ENCODE results near the gene DUSP19. TPM values are rescaled to one million over a fixed set of nuclear protein-coding genes. Genes with fewer than 3 reads are reported as not detected.
"Not testable (repeated sequence)": the region's sequence is repeated elsewhere in the genome, so short reads cannot be mapped to it uniquely, and the experiment has no call there.

Gene DUSP19
- total RNA-seq, 2 experiments from 2014 or later = 1.8 to 2.1 TPM

DNA sequence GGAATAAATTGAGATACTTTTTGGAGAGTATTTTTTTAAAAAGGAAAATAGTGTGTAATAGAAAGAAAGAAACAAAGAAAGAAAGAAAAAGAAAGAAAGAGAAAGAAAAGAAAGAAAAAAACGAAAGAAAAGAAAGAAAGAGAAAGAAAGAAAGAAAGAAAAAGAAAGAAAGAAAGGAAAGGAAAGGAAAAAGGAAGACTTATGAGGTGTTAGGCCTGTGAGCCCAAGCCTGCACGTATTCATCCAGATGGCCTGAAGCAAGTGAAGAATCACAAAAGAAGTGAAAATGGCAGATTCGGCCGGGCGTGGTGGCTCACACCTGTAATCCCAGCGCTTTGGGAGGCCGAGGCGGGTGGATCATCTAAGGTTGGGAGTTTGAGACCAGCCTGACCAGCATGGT, 35.0 kb upstream of the DUSP19 start:
- H3K36me3 Mint-ChIP-seq; CTCF ChIA-PET; ATAC-seq; DNase-seq; H3K4me1 Mint-ChIP-seq; H3K4me3 Mint-ChIP-seq; H3K27ac Mint-ChIP-seq; H3K9me3 Mint-ChIP-seq (ENCODE audit: low read depth): not testable (repeated sequence)
- H3K27me3 Mint-ChIP-seq = peaks cover 66% of the 10 kb centered on the region

DNA sequence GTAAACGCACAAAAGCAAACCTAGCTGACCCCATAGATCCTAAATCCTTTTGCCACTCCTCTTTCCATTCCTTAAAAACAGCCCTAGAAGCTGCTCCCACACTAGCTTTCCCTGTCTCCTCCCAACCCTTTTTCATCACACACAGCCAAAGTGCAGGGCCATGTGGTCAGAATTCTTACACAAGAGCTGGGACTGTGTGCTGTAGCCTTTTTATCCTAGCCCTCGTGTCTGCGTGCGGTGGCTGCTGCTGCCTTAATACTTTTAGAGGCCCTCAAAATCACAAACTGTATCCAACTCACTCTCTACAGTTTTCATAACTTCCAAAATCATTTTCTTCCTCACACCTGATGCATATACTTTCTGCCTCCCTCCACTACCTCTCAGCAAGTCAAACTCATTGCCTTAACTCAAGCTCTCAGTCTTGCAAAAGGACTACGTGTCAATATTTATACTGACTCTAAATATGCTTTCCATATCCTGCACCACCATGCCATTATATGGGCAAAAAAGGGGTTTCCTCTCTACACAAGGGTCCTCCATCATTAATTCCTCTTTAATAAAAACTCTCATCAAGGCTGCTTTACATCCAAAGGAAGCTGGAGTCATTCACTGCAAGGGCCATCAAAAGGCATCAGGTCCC, 30.9 kb upstream of the DUSP19 start:
- peaks cover 40% of the 10 kb centered on the region for H3K27me3 Mint-ChIP-seq
- DNase-seq; H3K27ac Mint-ChIP-seq; ATAC-seq; H3K4me1 Mint-ChIP-seq; H3K9me3 Mint-ChIP-seq (ENCODE audit: low read depth); H3K4me3 Mint-ChIP-seq; CTCF ChIA-PET; H3K36me3 Mint-ChIP-seq: not testable (repeated sequence)

DNA sequence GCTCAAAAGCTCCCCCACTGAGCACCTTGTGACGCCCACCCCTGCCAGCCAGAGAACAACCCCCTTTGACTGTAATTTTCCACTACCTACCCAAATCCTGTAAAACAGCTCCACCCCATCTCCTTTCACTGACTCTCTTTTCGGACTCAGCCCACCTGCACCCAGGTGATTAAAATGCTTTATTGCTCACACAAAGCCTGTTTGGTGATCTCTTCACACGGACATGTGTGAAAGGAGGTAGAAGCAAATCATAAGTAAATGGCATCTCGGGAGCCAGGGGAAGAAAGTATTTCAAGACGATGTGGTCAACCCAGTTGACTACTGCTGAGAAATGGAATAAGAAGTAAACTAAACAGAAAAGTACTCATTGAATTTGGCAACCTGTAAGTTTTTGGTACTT, 29.1 kb upstream of the DUSP19 start:
- peaks cover 40% of the 10 kb centered on the region for H3K27me3 Mint-ChIP-seq

DNA sequence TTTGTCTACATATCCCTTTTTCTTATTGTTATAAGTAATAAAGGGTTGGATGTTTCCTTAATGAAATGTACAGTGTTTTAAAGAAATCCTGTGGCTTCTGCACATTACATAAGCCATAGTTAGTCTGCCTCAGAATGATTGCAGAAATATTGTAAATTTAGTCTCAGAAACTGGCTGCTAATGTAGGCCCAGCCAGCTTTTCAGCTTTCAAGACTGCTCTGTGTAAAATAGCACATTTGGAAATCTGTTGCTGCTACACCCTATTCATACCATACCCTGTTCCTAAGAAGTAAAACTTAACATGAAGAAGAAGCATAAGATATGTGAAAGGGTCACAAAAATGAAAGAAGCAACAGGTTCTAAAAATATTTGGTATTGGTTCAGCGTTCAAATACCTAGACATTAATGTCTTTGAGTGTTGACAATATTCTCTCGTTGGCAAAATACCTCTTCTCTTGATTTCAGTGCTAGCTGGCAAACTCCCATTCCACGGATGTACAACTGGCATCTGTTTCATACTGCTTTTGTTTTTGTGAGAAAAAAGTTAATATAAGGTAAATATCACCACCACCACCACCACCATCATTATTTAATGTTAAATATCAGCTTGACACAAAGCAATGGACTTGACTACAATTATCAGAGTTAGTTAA, 21.1 kb upstream of the DUSP19 start:
- Mint-ChIP-seq H3K36me3 (no peaks in the 10 kb centered on the region), H3K9me3 (ENCODE audit: low read depth) (no peaks in the 10 kb centered on the region), H3K27ac (no peak overlapping the region), H3K4me1 (peaks cover 5% of the 10 kb centered on the region), H3K27me3 (peaks cover 21% of the 10 kb centered on the region), H3K4me3 (no peak overlapping the region)
- CTCF ChIA-PET = no interaction called here
- ATAC-seq (no peak), DNase-seq (no peak)

More for the DNA sequence above, 29.1 kb upstream of the DUSP19 start:
- H3K36me3 Mint-ChIP-seq = no peaks in the 10 kb centered on the region
- CTCF ChIA-PET = no interaction called here
- H3K4me3 Mint-ChIP-seq = no peak overlapping the region
- no peaks in the 10 kb centered on the region for H3K9me3 Mint-ChIP-seq (ENCODE audit: low read depth)
- H3K4me1 Mint-ChIP-seq = no peaks in the 10 kb centered on the region
- DNase-seq (no peak), ATAC-seq (no peak)
- no peak overlapping the region for H3K27ac Mint-ChIP-seq

DNA sequence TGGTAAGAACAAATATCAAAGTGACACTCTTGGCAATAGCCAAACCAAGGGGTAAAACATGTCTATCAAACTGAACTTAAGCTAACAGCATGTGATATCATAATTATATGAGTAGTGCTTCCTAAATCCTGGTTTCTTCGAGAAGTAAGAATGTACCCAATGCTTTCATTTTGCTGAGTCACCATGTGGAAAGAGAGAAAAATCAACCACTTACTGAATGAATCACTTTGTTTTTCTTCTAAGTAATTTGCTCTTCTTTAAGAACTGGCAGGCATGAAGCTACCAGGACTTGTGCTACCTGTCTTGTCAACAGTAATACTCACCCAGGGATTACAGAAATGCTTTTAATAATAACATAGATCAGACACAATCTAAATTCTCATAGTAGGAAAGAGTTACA, 19.0 kb upstream of the DUSP19 start:
- CTCF ChIA-PET = no interaction called here
- Mint-ChIP-seq H3K4me3 (no peak overlapping the region), H3K27ac (no peak overlapping the region), H3K9me3 (ENCODE audit: low read depth) (no peaks in the 10 kb centered on the region), H3K27me3 (peaks cover 18% of the 10 kb centered on the region), H3K4me1 (peaks cover 5% of the 10 kb centered on the region), H3K36me3 (no peaks in the 10 kb centered on the region)
- no peak for ATAC-seq
- no peak for DNase-seq

DNA sequence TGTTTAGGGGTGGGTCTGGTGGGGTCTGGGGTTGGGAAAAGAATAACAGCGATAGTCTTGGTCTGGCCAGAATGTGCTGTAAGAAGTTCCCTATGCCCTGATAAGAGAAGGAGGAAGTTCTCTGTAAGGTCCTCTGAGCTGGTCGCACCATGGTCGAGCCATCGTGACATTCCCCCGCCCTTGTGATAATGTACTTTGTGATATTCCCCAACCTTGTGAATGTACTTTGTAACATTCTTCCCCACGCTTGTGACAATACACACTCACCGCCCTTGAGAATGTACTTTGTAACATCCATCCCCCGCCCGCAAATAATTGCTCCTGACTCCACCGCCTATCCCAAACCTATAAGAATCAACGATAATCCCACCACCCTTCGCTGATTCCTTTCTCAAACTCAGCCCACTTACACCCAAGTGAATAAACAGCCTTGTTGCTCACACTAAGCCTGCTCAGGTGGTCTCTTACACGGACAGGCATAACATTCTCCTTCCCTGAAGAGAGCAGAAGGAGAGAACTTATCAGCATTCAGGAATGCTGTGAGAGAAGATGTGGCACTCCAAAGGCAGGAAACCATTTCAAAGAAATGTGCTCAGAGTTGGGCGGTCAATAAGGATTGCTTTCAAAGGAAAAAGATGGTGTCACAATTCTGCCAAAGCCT, 17.8 kb upstream of the DUSP19 start:
- Mint-ChIP-seq H3K4me1 (peaks cover 5% of the 10 kb centered on the region), H3K27me3 (peaks cover 17% of the 10 kb centered on the region), H3K9me3 (ENCODE audit: low read depth) (no peaks in the 10 kb centered on the region)

DNA sequence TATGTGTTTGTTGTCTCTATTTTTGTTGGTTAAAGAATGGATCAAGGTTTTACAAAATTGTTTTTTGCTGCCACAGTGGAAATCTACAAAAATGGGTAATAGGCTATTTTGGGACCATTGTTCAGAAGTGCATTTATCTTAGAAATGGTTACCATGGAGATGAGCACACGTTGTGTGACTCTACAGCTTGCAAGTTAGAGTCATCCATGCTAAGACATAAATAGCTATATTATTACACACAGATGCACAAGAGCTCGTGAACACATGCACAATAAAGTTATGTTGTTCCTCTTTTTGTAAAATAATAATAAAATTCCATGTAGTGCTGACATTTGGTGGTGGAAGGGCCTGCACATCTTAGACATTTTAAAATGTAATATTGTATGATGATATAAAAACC, 15.5 kb upstream of the DUSP19 start:
- Mint-ChIP-seq H3K4me1 (peaks cover 5% of the 10 kb centered on the region), H3K36me3 (no peaks in the 10 kb centered on the region), H3K9me3 (ENCODE audit: low read depth) (no peaks in the 10 kb centered on the region), H3K27me3 (peaks cover 21% of the 10 kb centered on the region), H3K4me3 (no peak overlapping the region), H3K27ac (no peak overlapping the region)
- no peak for ATAC-seq
- CTCF ChIA-PET = no interaction called here
- DNase-seq = no peak

More for the DNA sequence above, 17.8 kb upstream of the DUSP19 start:
- Mint-ChIP-seq H3K4me3 (no peak overlapping the region), H3K27ac (no peak overlapping the region), H3K36me3 (no peaks in the 10 kb centered on the region)
- CTCF ChIA-PET = no interaction called here
- DNase-seq (no peak), ATAC-seq (no peak)

DNA sequence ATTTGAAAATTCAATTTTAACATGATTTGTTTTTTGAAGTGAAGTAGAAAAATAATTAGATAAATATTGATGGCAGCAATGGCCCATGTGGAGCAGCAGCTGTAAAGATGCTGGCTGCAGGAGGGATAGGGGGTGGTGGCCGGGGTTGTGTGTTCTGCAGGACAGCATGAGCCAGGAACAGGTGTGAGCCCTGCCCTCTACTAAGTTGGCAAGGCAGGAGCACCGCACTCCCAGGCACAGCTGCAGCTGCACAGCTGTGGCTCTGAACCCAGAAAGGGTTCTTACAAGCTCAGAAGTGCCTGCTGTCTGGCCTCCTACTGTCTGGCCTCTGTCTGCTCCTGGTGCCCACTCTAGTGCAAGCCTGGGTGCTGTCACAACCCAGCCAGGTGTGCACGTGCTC, 10.0 kb upstream of the DUSP19 start:
- CTCF ChIA-PET = no interaction called here
- ATAC-seq = no peak
- Mint-ChIP-seq H3K27me3 (peaks cover 15% of the 10 kb centered on the region), H3K4me1 (no peaks in the 10 kb centered on the region), H3K27ac (no peak overlapping the region), H3K4me3 (no peak overlapping the region), H3K9me3 (ENCODE audit: low read depth) (no peaks in the 10 kb centered on the region), H3K36me3 (no peaks in the 10 kb centered on the region)
- no peak for DNase-seq

DNA sequence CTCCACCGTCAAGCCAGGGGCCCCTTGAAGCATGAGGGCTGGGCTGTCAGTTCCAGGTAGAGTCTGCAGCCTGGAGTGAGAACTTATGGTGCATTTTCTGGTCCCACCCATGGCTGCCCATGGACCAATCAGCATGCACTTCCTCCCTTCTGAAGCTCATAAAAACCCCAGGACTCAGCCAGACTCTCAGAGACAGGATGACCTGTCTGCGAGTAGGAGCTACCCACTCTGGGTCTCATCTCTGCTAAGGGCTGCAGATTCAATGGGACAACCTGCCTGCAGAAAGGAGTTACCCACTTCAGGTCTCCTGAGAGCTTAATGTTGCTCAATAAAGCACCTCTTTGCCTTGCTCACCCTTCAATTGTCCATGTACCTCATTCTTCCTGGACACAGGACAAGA, 9.4 kb upstream of the DUSP19 start:
- ATAC-seq = no peak

DNA sequence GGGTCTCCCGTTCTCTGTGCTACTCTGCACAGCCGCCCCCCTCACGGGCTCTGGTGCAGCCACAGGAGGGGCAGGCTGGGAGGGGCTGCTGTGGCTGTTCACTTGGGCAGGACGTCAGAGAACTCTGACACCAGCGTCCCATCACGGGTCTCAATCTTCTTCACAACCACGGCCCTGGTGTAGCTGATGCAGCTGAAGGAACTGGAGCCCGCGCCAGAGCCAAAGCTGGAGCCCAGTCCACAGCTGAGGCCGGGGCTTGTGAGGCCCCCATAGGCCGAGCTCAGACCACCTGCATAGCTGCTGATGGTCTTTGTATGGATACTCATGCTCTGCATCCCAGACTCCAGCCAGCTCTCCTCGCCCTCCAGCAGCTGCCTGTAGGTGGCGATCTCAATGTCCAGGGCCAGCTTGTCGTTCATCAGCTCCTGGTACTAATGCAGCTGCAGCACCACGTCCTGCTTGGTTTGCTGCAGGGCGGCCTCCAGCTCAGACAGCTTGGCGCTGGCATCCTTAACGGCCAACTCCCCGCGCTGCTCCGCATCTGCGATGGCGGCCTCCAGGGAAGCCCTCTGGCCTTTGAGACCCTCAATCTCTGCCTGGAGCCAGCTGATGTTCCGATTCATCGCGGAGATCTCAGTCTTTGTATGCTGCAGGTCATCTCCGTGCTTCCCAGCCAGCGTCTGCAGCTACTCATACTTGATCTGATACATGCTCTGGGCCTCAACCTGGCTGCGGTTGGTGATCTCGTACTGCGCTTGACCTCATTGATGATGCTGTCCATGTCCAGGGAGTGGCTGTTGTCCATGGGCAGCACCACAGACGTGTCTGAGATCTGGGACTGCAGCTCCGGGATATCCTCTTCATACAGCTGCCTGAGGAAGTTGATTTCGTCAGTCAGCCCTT, 7.4 kb upstream of the DUSP19 start:
- H3K9me3 Mint-ChIP-seq (ENCODE audit: low read depth) = no peaks in the 10 kb centered on the region
- H3K4me1 Mint-ChIP-seq = no peaks in the 10 kb centered on the region
- no peak overlapping the region for H3K27ac Mint-ChIP-seq
- CTCF ChIA-PET = no interaction called here
- H3K27me3 Mint-ChIP-seq = peaks cover 8% of the 10 kb centered on the region
- DNase-seq (no peak), ATAC-seq (no peak)
- H3K36me3 Mint-ChIP-seq = no peaks in the 10 kb centered on the region
- H3K4me3 Mint-ChIP-seq = no peak overlapping the region

More for the DNA sequence above, 9.4 kb upstream of the DUSP19 start:
- no peaks in the 10 kb centered on the region for H3K36me3 Mint-ChIP-seq
- peaks cover 12% of the 10 kb centered on the region for H3K27me3 Mint-ChIP-seq
- CTCF ChIA-PET = no interaction called here
- no peak for DNase-seq
- no peak overlapping the region for H3K4me3 Mint-ChIP-seq
- no peak overlapping the region for H3K27ac Mint-ChIP-seq
- no peaks in the 10 kb centered on the region for H3K4me1 Mint-ChIP-seq
- no peaks in the 10 kb centered on the region for H3K9me3 Mint-ChIP-seq (ENCODE audit: low read depth)

DNA sequence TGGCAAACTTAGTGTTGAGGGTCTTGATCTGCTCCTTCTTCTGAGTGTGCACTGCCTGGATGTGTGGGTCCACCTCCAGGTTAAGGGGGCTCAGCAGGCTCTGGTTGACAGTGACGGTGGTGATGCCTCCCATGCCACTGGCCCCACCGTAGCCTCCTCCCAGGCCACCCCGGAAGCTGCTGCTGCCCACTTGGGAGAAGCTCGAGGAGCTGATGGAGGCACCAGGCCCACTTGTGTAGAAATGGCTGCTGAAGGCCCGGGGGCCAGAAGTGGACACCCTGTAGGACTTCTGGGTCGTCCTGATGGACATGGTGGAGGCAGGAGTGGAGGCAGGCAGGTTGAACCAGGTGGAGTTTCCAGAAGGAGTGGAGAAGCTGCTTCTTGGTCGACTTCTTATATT, 6.4 kb upstream of the DUSP19 start:
- H3K27ac Mint-ChIP-seq = no peak overlapping the region

DNA sequence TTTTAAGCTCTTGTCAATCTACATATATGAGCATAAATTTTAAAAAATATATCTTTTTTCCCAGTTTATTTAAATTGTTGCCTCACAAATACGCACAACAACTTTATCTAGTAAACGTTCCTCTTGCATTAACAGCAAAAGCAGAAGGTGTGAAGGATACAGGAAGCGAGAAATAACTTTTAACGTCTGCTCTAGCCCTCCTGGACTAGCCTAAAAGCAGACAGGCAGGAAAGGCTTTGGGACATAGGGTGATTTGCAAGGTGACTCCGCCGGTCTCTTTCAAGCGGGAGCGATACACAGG, 434 bp upstream of the DUSP19 start:
- no peak for ATAC-seq
- no peak for DNase-seq
- Mint-ChIP-seq H3K9me3 (ENCODE audit: low read depth) (no peaks in the 10 kb centered on the region), H3K4me1 (peaks cover 16% of the 10 kb centered on the region), H3K4me3 (peak overlapping the region; percentile 91), H3K36me3 (no peaks in the 10 kb centered on the region), H3K27me3 (peaks cover 2% of the 10 kb centered on the region), H3K27ac (peak overlapping the region; percentile 62)
- CTCF ChIA-PET = no interaction called here

More for the DNA sequence above, 6.4 kb upstream of the DUSP19 start:
- Mint-ChIP-seq H3K4me1 (no peaks in the 10 kb centered on the region), H3K9me3 (ENCODE audit: low read depth) (no peaks in the 10 kb centered on the region), H3K4me3 (no peak overlapping the region), H3K36me3 (no peaks in the 10 kb centered on the region), H3K27me3 (peaks cover 2% of the 10 kb centered on the region)
- CTCF ChIA-PET = no interaction called here
- DNase-seq (no peak), ATAC-seq (no peak)

DNA sequence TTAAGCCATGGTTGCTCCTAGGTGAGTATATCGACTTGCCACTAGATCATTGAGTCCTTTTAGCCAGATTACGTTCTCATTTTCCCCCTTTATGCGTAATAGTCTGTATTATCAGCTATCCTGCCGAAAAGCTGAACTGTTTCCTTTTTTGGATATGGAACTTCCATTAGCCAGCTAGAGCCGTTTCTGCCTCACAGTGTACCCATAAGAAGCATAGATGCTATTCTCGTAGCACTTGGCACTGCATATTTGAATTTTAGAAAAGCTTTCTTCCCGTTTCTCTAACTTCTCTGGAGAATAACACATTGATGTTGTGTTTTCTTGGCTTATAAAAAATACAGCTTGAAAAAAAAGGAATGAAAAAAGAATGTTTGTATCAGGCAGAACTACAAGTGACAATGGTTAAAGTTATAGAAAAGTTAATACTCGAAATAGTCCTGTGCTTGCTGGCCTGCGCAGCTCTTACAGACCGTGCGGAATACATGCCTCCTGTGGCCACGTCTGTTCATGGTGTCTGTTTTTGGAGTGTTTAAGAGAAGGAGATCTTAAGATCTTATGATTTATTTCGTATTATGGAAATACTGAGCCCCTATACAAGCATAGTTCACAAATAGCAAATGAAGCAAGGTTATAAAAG, 710 bp downstream of the DUSP19 start:
- Mint-ChIP-seq H3K27ac (peak overlapping the region; percentile 62), H3K4me1 (peaks cover 16% of the 10 kb centered on the region), H3K27me3 (no peaks in the 10 kb centered on the region), H3K4me3 (peak overlapping the region; percentile 91), H3K9me3 (ENCODE audit: low read depth) (no peaks in the 10 kb centered on the region), H3K36me3 (no peaks in the 10 kb centered on the region)
- DNase-seq (no peak), ATAC-seq (peak; percentile 26)
- CTCF ChIA-PET = interaction anchor here (1.4 kb wide), 1 partner anchor 45 kb away, joined by 7 read pairs; the partner anchor contains the start of gene NUP35

Measured in activated CD8-positive, alpha-beta memory T cell treated with anti-CD3 and anti-CD28 coated beads, Interleukin-2, amount 10 ng/mL, durations not matched to agents 7 days and 5 days (primary cell).